GM12878 (cell line): ENCODE results near the gene SLC24A4. TPM values are rescaled to one million over a fixed set of nuclear protein-coding genes. Genes with fewer than 3 reads are reported as not detected.

Experiments used
- ATAC-seq: fragments of 200-7000 bp; cut with Tn5 transposase; 3 replicates; pipeline ENCODE4 v1.9.1; 2020; ENCODE audit warnings: mild to moderate bottlenecking, moderate library complexity
- BruUV-seq: library from RNA; stranded (reverse); fragments of 400-500 nt; replicated peaks from 2 replicates; lab custom pipeline; 2021; lab: Mats Ljungman, UMichigan
- CTCF ChIA-PET: fragments of 300-600 bp; sonication (Branson Sonifier 250); formaldehyde crosslinking; extraction: SDS; loops from one replicate; lab custom pipeline; 2021; ENCODE audit warnings: inconsistent platforms; lab: Yijun Ruan, JAX
- POLR2A ChIA-PET: fragments of 350-600 bp; formaldehyde crosslinking; extraction: SDS; loops from one replicate; lab custom pipeline; 2021; ENCODE audit warnings: inconsistent platforms; lab: Charles Lee
- RAD21 ChIA-PET: fragments of 300-600 bp; sonication (Branson Sonifier 250); formaldehyde crosslinking; loops from one replicate; lab custom pipeline; 2023; ENCODE audit warnings: antibody characterized with exemption; ENCODE audit not compliant: unreplicated experiment; lab: Charles Lee
- SMC1A ChIA-PET: fragments of 300-600 bp; sonication (Branson Sonifier 250); formaldehyde crosslinking; loops from one replicate; lab custom pipeline; 2023; ENCODE audit not compliant: unreplicated experiment, uncharacterized antibody; lab: Charles Lee
- DNase-seq: peaks from one replicate; pipeline ENCODE4 v3.0.0-alpha.2; 2011; ENCODE audit warnings: low read depth, low spot score
- FAIRE-seq: peaks from 3 replicates; lab custom pipeline; 2011; peaks lifted over from hg19 to GRCh38; lab: Jason Lieb, UNC
- H2AFZ ChIP-seq: 2 replicates; pipeline ENCODE4 v1.6.0; 2011; ENCODE audit warnings: low read depth, low read length, control low read depth; ENCODE audit not compliant: control insufficient read depth
- H3K27ac ChIP-seq: 2 replicates; pipeline ENCODE4 v1.5.1; 2011; ENCODE audit warnings: control low read depth; ENCODE audit not compliant: control insufficient read depth, insufficient read depth
- H3K27me3 ChIP-seq, 2 experiments: replicated peaks in 1 of 2; 2 replicates each; pipeline versions ENCODE4 v1.6.0 to v1.6.1; 2011; ENCODE audit warnings: low read length in 1 of 2; ENCODE audit not compliant: control insufficient read depth in 2 of 2, insufficient read depth in 2 of 2
- H3K36me3 ChIP-seq, 2 experiments: 2 replicates each; pipeline ENCODE4 v1.5.1; 2011; ENCODE audit warnings: low read length in 1 of 2; ENCODE audit not compliant: control insufficient read depth in 2 of 2, insufficient read depth in 2 of 2
- H3K4me1 ChIP-seq: 2 replicates; pipeline ENCODE4 v1.6.1; 2011; ENCODE audit warnings: mild to moderate bottlenecking, low read length, moderate library complexity, mixed read lengths; ENCODE audit not compliant: control insufficient read depth, insufficient read depth
- H3K4me2 ChIP-seq: 2 replicates; pipeline ENCODE4 v1.6.0; 2011; ENCODE audit warnings: control low read depth; ENCODE audit not compliant: control insufficient read depth, insufficient read depth
- H3K4me3 ChIP-seq: fragments of 200-600 bp; sonication (generic); 2 replicates; pipeline ENCODE4 v1.5.1; 2016
- H3K79me2 ChIP-seq: 2 replicates; pipeline ENCODE4 v1.6.0; 2011; ENCODE audit warnings: low read length; ENCODE audit not compliant: control insufficient read depth, insufficient read depth
- H3K9ac ChIP-seq: 2 replicates; pipeline ENCODE4 v1.8.0; 2011; ENCODE audit warnings: low read length, control low read depth, mixed read lengths; ENCODE audit not compliant: control insufficient read depth, insufficient read depth
- H3K9me3 ChIP-seq: replicated peaks from 3 replicates; pipeline ENCODE4 v1.5.1; 2011; ENCODE audit warnings: mild to moderate bottlenecking, low read length; ENCODE audit not compliant: control insufficient read depth, insufficient read depth
- H4K20me1 ChIP-seq: 2 replicates; pipeline ENCODE4 v1.6.0; 2011; ENCODE audit not compliant: control insufficient read depth, insufficient read depth
- FOS ChIP-seq: IDR thresholded peaks from 3 replicates; pipeline ENCODE4 v1.6.1; 2011; ENCODE audit warnings: borderline replicate concordance; ENCODE audit not compliant: insufficient read length; ENCODE audit errors: extremely low read depth
- FOXM1 ChIP-seq: IDR thresholded peaks from 2 replicates; pipeline ENCODE4 v1.6.1; 2012; ENCODE audit warnings: low read depth, mild to moderate bottlenecking, inconsistent platforms, low read length, moderate library complexity
- NR2C1 ChIP-seq: fragments of 450-650 bp; IDR thresholded peaks from 2 replicates; pipeline ENCODE4 v1.6.1; 2017; ENCODE audit warnings: antibody characterized with exemption, mild to moderate bottlenecking, moderate library complexity
- NR2F1 ChIP-seq: fragments of 450-650 bp; conservative IDR thresholded peaks from 2 replicates; pipeline ENCODE4 v1.6.1; 2017; ENCODE audit warnings: mild to moderate bottlenecking
- POLR2AphosphoS2 ChIP-seq: IDR thresholded peaks from 2 replicates; pipeline ENCODE4 v1.6.1; 2011; ENCODE audit warnings: low read depth, mild to moderate bottlenecking, low read length, improper control_type of control experiment, moderate library complexity
- SMAD1 ChIP-seq: fragments of 450-650 bp; IDR thresholded peaks from 2 replicates; pipeline ENCODE4 v1.6.1; 2018; ENCODE audit warnings: mild to moderate bottlenecking, low read depth; ENCODE audit not compliant: partially characterized antibody
- SREBF2 ChIP-seq: IDR thresholded peaks from 2 replicates; pipeline ENCODE4 v1.6.1; 2012; ENCODE audit warnings: mild to moderate bottlenecking, low read length
- SUPT20H ChIP-seq: IDR thresholded peaks from 2 replicates; pipeline ENCODE4 v1.6.1; 2011; ENCODE audit warnings: low read depth, mild to moderate bottlenecking, low read length, moderate library complexity, borderline replicate concordance; ENCODE audit not compliant: control insufficient read depth
- TCF3 ChIP-seq: IDR thresholded peaks from 2 replicates; pipeline ENCODE4 v1.6.1; 2012; ENCODE audit warnings: low read depth, mild to moderate bottlenecking, low read length, borderline replicate concordance; ENCODE audit not compliant: insufficient read depth
- TCF7 ChIP-seq: IDR thresholded peaks from 2 replicates; pipeline ENCODE4 v1.6.1; 2014; ENCODE audit warnings: antibody characterized with exemption, borderline replicate concordance
- WGBS: methylation state at CpG from one replicate; pipeline ENCODE4 v1.1.6; 2016; ENCODE audit warnings: low lambda C conversion rate; ENCODE audit not compliant: insufficient replicate concordance, insufficient coverage; ENCODE audit errors: missing lambda C conversion rate; 5-methylcytosine and 5-hydroxymethylcytosine counted together
- in situ Hi-C: fragments of 300-500 bp; cut with MboI; formaldehyde crosslinking; loops from 9 replicates; pipeline ENCODE4 v1.14.3; 2018; ENCODE audit warnings: mixed read lengths
- intact Hi-C: fragments of 100-400 bp; cut with micrococcal nuclease; formaldehyde crosslinking; loops from one replicate; pipeline ENCODE4 v1.14.2; 2022; ENCODE audit not compliant: unreplicated experiment
- polyA plus RNA-seq, 11 experiments: library from polyadenylated mRNA; depleted of rRNA in 4 of 11; unstranded in 6 of 11; stranded (reverse) in 5 of 11; fragments of >200 nt; fragmentation: Nextera tagmentation in 4 of 11; fragmentation: Illumina TruSeq in 1 of 11; extraction: Ambion mirVana in 4 of 11; extraction: Trizol in 1 of 11; gene quantifications; 1 replicate in 1 of 11; 2 replicates in 10 of 11; pipeline versions ENCODE4 v1.2.1 to v1.2.3, GENCODE V29; 2011 to 2016; ENCODE audit warnings: inconsistent platforms in 2 of 11, missing spikeins in 2 of 11, low read depth in 1 of 11
- total RNA-seq, 4 experiments: library from RNA; depleted of rRNA in 3 of 4; stranded (reverse); fragments of >200 nt in 3 of 4; fragmentation: Illumina TruSeq in 1 of 4; extraction: Trizol in 1 of 4; gene quantifications; 2 replicates each; pipeline versions ENCODE4 v1.2.1 to v1.2.3, GENCODE V29; 2013 to 2021
- TF ChIP-seq, protein P1 (sequence below): fragments of 450-650 bp; IDR thresholded peaks from 2 replicates; pipeline ENCODE4 v1.6.1; 2017; ENCODE audit warnings: mild to moderate bottlenecking, moderate library complexity
- TF ChIP-seq, protein P2 (sequence below): fragments of 450-650 bp; formaldehyde crosslinking; IDR thresholded peaks from 2 replicates; pipeline ENCODE4 v1.5.0; 2022; ENCODE audit warnings: mild to moderate bottlenecking, missing genetic modification characterization
- TF ChIP-seq, protein P3 (sequence below): IDR thresholded peaks from 2 replicates; pipeline ENCODE4 v1.6.1; 2011; ENCODE audit warnings: borderline replicate concordance, low read depth, mild to moderate bottlenecking, moderate library complexity, mixed read lengths, low read length; ENCODE audit not compliant: insufficient read depth; ENCODE audit errors: extremely low read length

The SLC24A4 gene
- total and polyA plus RNA-seq, 10 of the 15 experiments (the other 5 are each of a cell fraction or from before 2014, with no cell fraction given) = under 0.01 to 0.46 (median 0.04) TPM; not detected in 5

DNA sequence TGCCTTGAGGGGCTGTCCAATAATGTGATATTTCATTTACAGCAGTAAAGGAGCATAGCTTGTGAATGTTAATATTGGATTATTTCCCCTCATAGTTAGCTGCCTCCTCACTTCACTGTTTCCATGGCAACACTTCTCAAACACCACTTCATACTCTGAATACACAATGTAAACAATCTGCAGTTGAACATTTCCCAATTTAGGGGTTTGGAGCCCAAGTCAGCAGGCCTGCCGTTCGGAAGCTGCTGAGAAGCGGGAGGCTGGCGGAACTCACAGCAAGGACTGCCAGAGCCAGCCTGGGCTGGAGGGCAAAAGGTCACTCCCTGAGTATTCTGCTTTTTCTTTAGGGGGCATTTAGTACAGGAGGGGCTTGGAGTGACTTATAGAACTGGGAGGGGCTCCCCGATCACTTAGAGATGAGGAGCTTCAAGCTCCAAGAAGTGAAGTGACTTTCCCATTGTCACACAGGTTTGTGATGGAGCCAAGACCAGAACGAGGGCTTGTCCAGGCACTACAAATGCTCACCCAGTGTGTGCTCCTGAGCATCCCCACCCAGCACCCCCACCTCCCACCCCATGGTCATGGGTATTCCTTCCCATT, 12.1 kb upstream of the SLC24A4 start (continued):
- TF ChIP-seq, protein P1, sequence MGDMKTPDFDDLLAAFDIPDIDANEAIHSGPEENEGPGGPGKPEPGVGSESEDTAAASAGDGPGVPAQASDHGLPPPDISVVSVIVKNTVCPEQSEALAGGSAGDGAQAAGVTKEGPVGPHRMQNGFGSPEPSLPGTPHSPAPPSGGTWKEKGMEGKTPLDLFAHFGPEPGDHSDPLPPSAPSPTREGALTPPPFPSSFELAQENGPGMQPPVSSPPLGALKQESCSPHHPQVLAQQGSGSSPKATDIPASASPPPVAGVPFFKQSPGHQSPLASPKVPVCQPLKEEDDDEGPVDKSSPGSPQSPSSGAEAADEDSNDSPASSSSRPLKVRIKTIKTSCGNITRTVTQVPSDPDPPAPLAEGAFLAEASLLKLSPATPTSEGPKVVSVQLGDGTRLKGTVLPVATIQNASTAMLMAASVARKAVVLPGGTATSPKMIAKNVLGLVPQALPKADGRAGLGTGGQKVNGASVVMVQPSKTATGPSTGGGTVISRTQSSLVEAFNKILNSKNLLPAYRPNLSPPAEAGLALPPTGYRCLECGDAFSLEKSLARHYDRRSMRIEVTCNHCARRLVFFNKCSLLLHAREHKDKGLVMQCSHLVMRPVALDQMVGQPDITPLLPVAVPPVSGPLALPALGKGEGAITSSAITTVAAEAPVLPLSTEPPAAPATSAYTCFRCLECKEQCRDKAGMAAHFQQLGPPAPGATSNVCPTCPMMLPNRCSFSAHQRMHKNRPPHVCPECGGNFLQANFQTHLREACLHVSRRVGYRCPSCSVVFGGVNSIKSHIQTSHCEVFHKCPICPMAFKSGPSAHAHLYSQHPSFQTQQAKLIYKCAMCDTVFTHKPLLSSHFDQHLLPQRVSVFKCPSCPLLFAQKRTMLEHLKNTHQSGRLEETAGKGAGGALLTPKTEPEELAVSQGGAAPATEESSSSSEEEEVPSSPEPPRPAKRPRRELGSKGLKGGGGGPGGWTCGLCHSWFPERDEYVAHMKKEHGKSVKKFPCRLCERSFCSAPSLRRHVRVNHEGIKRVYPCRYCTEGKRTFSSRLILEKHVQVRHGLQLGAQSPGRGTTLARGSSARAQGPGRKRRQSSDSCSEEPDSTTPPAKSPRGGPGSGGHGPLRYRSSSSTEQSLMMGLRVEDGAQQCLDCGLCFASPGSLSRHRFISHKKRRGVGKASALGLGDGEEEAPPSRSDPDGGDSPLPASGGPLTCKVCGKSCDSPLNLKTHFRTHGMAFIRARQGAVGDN = no peak
- TF ChIP-seq NR2F1 = no peak
- no peak for TF ChIP-seq SMAD1

DNA sequence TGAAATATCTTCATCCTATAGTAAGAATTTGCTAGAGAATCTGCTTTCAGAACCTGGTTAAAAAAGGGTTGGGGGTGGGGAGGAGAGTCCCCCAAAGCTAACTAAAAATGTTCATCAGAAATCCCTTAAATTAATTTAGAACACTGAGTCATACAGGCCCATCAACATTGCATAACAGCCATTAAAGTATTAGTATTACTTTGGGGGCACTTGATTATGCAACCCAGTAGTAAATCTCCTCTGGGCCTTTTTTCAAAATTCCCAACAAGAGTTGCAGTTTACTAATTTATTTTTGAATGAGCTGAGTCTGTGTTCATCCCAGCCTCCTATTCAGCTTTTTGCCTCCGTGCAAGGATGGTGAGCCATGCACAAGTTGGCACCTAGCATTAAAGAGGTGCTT, 8.8 kb upstream of the SLC24A4 start:
- DNase-seq (no peak), FAIRE-seq (no peak), ATAC-seq (no peak)
- H3K79me2 ChIP-seq = no peaks in the 10 kb centered on the region
- H3K4me3 ChIP-seq = no peak overlapping the region
- ChIA-PET RAD21 (no interaction called here), SMC1A (interaction anchor here (0.6 to 1.6 kb wide), 4 partner anchors 50 to 178 kb away, joined by 3 read pairs; no protein-coding TSS in a partner anchor), CTCF (interaction anchor here (1.4 kb wide), 1 partner anchor 144 kb away, joined by 3 read pairs; no protein-coding TSS in a partner anchor), POLR2A (no interaction called here)
- in situ Hi-C loops = no loop called here
- H3K9me3 ChIP-seq = no peaks in the 10 kb centered on the region; the same call in 2 of the 3 replicates
- BruUV-seq = no TSS peak
- intact Hi-C loops = no loop called here
- no peaks in the 10 kb centered on the region; the same call in 1 of the 2 replicates for H4K20me1 ChIP-seq
- H3K9ac ChIP-seq = no peak overlapping the region
- H3K4me2 ChIP-seq = no peak overlapping the region
- H3K36me3 ChIP-seq = no peaks in the 10 kb centered on the region
- 0 out of 4 replicates have a peak, but pooled peaks cover 0 to 3% of the 10 kb centered on the region in 2 experiments for H3K27me3 ChIP-seq
- no peak overlapping the region for H3K27ac ChIP-seq
- 31% methylated on average over 1 of the region's 1 CpG for WGBS
- H3K4me1 ChIP-seq = peaks cover 4% of the 10 kb centered on the region; the same call in 1 of the 2 replicates
- no peak overlapping the region for H2AFZ ChIP-seq
- TF ChIP-seq POLR2AphosphoS2 = no peak
- no peak for TF ChIP-seq FOS
- no peak for TF ChIP-seq TCF3
- TF ChIP-seq TCF7 = no peak
- no peak for TF ChIP-seq FOXM1
- TF ChIP-seq NR2C1 = no peak
- no peak for TF ChIP-seq SREBF2
- TF ChIP-seq, protein P2, sequence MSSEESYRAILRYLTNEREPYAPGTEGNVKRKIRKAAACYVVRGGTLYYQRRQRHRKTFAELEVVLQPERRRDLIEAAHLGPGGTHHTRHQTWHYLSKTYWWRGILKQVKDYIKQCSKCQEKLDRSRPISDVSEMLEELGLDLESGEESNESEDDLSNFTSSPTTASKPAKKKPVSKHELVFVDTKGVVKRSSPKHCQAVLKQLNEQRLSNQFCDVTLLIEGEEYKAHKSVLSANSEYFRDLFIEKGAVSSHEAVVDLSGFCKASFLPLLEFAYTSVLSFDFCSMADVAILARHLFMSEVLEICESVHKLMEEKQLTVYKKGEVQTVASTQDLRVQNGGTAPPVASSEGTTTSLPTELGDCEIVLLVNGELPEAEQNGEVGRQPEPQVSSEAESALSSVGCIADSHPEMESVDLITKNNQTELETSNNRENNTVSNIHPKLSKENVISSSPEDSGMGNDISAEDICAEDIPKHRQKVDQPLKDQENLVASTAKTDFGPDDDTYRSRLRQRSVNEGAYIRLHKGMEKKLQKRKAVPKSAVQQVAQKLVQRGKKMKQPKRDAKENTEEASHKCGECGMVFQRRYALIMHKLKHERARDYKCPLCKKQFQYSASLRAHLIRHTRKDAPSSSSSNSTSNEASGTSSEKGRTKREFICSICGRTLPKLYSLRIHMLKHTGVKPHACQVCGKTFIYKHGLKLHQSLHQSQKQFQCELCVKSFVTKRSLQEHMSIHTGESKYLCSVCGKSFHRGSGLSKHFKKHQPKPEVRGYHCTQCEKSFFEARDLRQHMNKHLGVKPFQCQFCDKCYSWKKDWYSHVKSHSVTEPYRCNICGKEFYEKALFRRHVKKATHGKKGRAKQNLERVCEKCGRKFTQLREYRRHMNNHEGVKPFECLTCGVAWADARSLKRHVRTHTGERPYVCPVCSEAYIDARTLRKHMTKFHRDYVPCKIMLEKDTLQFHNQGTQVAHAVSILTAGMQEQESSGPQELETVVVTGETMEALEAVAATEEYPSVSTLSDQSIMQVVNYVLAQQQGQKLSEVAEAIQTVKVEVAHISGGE (CRISPR knock-in tag) = no peak
- no peak for TF ChIP-seq SUPT20H
- TF ChIP-seq, protein P3, sequence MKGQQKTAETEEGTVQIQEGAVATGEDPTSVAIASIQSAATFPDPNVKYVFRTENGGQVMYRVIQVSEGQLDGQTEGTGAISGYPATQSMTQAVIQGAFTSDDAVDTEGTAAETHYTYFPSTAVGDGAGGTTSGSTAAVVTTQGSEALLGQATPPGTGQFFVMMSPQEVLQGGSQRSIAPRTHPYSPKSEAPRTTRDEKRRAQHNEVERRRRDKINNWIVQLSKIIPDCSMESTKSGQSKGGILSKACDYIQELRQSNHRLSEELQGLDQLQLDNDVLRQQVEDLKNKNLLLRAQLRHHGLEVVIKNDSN = no peak
